ENCODE data around the gene KIDINS220. TPM values are rescaled to one million over a fixed set of nuclear protein-coding genes. Genes with fewer than 3 reads are reported as not detected.
A peak's percentile ranks its signal among the peaks of the same experiment; 100 is the strongest.

The KIDINS220 gene
- total RNA-seq, 1 donor from 2014 or later: 45.3 TPM

DNA sequence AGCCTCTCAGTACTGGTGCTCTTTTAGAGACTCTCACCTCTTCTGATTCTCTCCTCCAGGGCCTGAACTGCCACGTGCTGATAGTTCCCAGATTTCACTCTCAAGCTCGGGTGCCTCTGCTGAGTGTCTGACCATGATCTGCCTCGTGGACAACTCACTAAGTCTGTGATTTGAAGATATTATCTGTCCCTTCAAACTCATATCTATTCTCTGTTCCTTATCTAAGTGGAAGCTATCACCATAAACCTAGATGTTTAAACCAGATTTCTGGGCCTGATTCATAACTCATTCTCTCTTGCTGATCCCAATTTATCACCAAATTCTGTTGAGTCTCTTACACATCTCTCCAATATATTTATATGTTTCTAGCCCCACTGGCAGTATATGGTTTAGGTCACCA, 29.9 kb upstream of the KIDINS220 start:
- FAIRE-seq (no peak), DNase-seq (ENCODE audit: low read depth) (no peak)
- no peak overlapping the region for H3K4me3 ChIP-seq (ENCODE audit: low read depth, low read length)
- H3K27me3 ChIP-seq (ENCODE audit: control insufficient read depth, insufficient read depth, low read length): no peaks in the 10 kb centered on the region
- H3K36me3 ChIP-seq (ENCODE audit: control insufficient read depth, insufficient read depth, low read length): peaks cover 10% of the 10 kb centered on the region
- TF ChIP-seq, protein P1, sequence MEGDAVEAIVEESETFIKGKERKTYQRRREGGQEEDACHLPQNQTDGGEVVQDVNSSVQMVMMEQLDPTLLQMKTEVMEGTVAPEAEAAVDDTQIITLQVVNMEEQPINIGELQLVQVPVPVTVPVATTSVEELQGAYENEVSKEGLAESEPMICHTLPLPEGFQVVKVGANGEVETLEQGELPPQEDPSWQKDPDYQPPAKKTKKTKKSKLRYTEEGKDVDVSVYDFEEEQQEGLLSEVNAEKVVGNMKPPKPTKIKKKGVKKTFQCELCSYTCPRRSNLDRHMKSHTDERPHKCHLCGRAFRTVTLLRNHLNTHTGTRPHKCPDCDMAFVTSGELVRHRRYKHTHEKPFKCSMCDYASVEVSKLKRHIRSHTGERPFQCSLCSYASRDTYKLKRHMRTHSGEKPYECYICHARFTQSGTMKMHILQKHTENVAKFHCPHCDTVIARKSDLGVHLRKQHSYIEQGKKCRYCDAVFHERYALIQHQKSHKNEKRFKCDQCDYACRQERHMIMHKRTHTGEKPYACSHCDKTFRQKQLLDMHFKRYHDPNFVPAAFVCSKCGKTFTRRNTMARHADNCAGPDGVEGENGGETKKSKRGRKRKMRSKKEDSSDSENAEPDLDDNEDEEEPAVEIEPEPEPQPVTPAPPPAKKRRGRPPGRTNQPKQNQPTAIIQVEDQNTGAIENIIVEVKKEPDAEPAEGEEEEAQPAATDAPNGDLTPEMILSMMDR (IDR thresholded peaks at IDR 0.05; ENCODE audit: insufficient read depth, low read length, severe bottlenecking): no peak

DNA sequence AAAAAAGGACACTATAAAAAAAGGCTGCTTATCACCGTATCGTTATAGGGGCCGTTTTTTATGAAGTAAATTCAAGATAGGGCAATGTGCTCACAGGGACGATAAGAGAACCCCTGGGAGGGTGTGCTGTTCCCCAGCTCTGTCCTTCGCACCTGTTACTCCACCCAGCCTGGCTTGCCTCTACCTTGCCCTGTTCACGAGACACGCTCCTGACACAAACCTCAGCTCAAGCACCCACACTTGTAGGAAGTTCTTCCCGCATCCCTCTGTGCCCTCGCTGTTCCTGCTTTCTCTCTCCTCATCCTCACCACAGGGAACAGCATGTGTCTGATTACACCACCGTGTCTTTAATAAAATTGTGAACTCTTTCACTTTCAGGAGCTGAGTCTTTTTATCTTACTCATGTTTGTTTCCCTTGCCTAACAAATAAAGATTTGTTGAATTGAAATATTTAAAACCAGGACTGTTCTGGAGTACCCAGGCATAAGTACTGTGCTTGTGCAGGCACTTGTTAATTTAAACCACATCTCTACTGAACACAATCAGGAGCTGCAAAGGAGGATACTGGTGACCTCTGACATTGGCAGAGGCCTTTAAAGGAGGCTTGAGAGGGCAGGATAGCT, 26.0 kb upstream of the KIDINS220 start:
- no peaks in the 10 kb centered on the region for H3K27me3 ChIP-seq (ENCODE audit: control insufficient read depth, insufficient read depth, low read length)
- DNase-seq (ENCODE audit: low read depth): no peak
- H3K4me3 ChIP-seq (ENCODE audit: low read depth, low read length): no peak overlapping the region
- TF ChIP-seq, protein P1 (IDR thresholded peaks at IDR 0.05; ENCODE audit: insufficient read depth, low read length, severe bottlenecking): no peak
- peaks cover 6% of the 10 kb centered on the region for H3K36me3 ChIP-seq (ENCODE audit: control insufficient read depth, insufficient read depth, low read length)
- FAIRE-seq: no peak

DNA sequence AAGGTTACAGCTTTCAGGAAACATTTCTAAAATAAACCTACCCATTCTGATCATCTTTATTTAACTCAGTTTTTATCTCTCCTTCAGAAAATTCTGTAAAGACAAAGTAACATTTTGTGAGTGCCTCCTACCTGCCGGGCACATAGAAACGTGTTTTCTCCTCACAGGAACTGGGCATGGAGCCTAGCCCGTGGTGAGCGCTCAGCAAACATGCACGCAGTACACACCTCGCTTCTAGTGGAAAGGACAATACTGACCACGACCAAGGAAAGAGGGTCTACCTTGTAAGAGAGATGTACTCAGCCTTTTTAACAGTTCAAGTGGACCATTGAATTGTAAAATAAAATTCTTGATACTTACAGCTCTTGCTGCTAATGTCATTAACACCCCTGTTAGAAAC, 24.8 kb upstream of the KIDINS220 start:
- TF ChIP-seq, protein P1 (IDR thresholded peaks at IDR 0.05; ENCODE audit: insufficient read depth, low read length, severe bottlenecking): no peak
- H3K4me3 ChIP-seq (ENCODE audit: low read depth, low read length): no peak overlapping the region
- DNase-seq (ENCODE audit: low read depth) (no peak), FAIRE-seq (no peak)
- H3K36me3 ChIP-seq (ENCODE audit: control insufficient read depth, insufficient read depth, low read length): peaks cover 6% of the 10 kb centered on the region
- no peaks in the 10 kb centered on the region for H3K27me3 ChIP-seq (ENCODE audit: control insufficient read depth, insufficient read depth, low read length)

DNA sequence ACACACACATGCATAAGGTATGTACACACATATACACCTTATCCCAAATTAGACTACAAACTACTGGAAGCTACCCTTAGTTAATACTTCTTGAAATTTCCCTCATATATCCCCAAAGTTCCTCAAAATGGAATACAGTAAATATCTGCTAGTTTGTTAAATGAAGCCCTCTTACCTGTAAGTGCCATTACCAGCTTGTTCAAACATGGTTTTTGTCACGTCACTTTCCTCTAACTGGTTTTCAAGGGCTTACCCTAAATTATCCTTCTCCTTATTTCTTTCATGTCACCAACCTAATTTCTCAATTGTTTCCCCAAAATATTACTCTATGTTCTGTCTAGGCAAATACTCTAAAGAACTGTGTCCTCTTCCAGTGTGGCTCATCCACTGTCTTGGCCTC, 24.4 kb upstream of the KIDINS220 start:
- FAIRE-seq (no peak), DNase-seq (ENCODE audit: low read depth) (no peak)
- Histone ChIP-seq H3K27me3 (ENCODE audit: control insufficient read depth, insufficient read depth, low read length) (no peaks in the 10 kb centered on the region), H3K4me3 (ENCODE audit: low read depth, low read length) (no peak overlapping the region), H3K36me3 (ENCODE audit: control insufficient read depth, insufficient read depth, low read length) (peaks cover 6% of the 10 kb centered on the region)
- TF ChIP-seq, protein P1 (IDR thresholded peaks at IDR 0.05; ENCODE audit: insufficient read depth, low read length, severe bottlenecking): no peak

DNA sequence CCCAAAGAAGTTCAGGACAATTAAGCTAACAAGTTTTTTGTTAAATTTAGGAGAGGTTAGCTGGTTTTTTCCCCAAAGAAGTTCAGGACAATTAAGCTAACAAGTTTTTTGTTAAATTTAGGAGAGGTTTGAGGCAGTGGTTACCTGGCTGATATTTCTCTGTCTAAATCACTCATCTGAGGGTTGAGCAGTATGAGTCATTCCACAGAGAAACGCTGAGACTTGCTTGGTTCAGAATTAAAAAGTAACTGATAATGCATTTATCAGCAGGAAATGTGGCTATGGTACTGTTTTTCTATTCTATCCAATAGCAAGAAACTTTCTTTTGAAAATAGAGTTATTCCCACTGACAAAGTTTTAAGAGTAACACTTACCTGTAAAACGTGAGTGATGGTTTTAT, 22.8 kb upstream of the KIDINS220 start:
- Histone ChIP-seq H3K36me3 (ENCODE audit: control insufficient read depth, insufficient read depth, low read length) (peaks cover 4% of the 10 kb centered on the region), H3K4me3 (ENCODE audit: low read depth, low read length) (no peak overlapping the region), H3K27me3 (ENCODE audit: control insufficient read depth, insufficient read depth, low read length) (no peaks in the 10 kb centered on the region)
- FAIRE-seq (no peak), DNase-seq (ENCODE audit: low read depth) (peak; percentile 83)
- TF ChIP-seq, protein P1 (IDR thresholded peaks at IDR 0.05; ENCODE audit: insufficient read depth, low read length, severe bottlenecking): no peak

DNA sequence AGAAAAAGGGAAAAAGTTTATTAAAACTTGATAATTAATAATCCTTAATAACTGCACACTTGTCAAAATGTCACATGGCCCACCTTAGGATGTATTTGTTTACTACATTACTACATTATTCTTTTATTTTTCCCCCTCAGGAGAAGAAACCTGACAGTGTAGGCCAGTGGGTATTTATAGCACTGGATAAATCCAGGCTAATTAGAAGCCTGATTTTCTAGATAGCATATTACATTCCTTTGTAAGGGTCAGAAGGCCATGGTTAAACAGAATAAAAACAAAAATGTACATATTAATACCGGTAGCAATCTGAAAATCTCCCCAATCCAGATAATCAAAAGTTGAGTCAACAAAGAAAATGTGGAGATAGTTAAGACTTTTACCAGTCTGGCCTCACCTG, 21.5 kb upstream of the KIDINS220 start:
- H3K4me3 ChIP-seq (ENCODE audit: low read depth, low read length): no peak overlapping the region
- DNase-seq (ENCODE audit: low read depth) (no peak), FAIRE-seq (no peak)
- H3K27me3 ChIP-seq (ENCODE audit: control insufficient read depth, insufficient read depth, low read length): no peaks in the 10 kb centered on the region
- TF ChIP-seq, protein P1 (IDR thresholded peaks at IDR 0.05; ENCODE audit: insufficient read depth, low read length, severe bottlenecking): no peak
- peaks cover 2% of the 10 kb centered on the region for H3K36me3 ChIP-seq (ENCODE audit: control insufficient read depth, insufficient read depth, low read length)

Data from bronchial epithelial cell (primary cell).